Renal pelvis (tissue), 12 donors: ENCODE data around the gene TRIM3. TPM values are rescaled to one million over a fixed set of nuclear protein-coding genes. Genes with fewer than 3 reads are reported as not detected.
A peak's percentile ranks its signal among the peaks of the same experiment; 100 is the strongest.
"Not testable (repeated sequence)": the region's sequence is repeated elsewhere in the genome, so short reads cannot be mapped to it uniquely, and the experiment has no call there.

ENCODE experiments used
- DNase-seq: peaks from one replicate; pipeline ENCODE4 v3.0.0-alpha.2; 2013
- long read RNA-seq, 16 experiments: transcript quantifications; one replicate each; lab custom pipeline, GENCODE V29; 2026
- polyA plus RNA-seq, 3 donors: library from polyadenylated mRNA; unstranded; fragments of 120-200 nt; gene quantifications; one replicate each; pipeline ENCODE4 v1.2.1, GENCODE V29; 2013; ENCODE audit not compliant: insufficient read length in 3 of 3

TRIM3 gene
- 10 to 100 TPM; 24.8 to 32.2 (median 28.3) TPM for polyA plus RNA-seq
- long read RNA-seq, donor 1, partial matches to known transcripts: 0 of 2 reads
- long read RNA-seq, donor 1, other reads (novel, unspliced or antisense): 0 of 2 reads
- long read RNA-seq, donor 2, partial matches to known transcripts: 41 of 45 reads
- long read RNA-seq, donor 2, other reads (novel, unspliced or antisense): 0 of 45 reads
- long read RNA-seq, donor 3, transcript TRIM3-201 (12 exons, 2,879 nt): major isoform, 5 of 6 reads
- long read RNA-seq, donor 3, partial matches to known transcripts: 0 of 6 reads
- long read RNA-seq, donor 3, other reads (novel, unspliced or antisense): 0 of 6 reads
- long read RNA-seq, donor 4, partial matches to known transcripts: 0 of 3 reads
- long read RNA-seq, donor 4, other reads (novel, unspliced or antisense): 0 of 3 reads
- long read RNA-seq, donor 5, partial matches to known transcripts: 0 of 2 reads
- long read RNA-seq, donor 5, other reads (novel, unspliced or antisense): 0 of 2 reads
- long read RNA-seq, donor 6, partial matches to known transcripts: 64 of 65 reads
- long read RNA-seq, donor 6, other reads (novel, unspliced or antisense): 0 of 65 reads
- long read RNA-seq, donor 7, transcript TRIM3-201 (12 exons, 2,879 nt): major isoform, 7 of 8 reads
- long read RNA-seq, donor 7, partial matches to known transcripts: 0 of 8 reads
- long read RNA-seq, donor 7, other reads (novel, unspliced or antisense): 0 of 8 reads
- long read RNA-seq, donor 8, partial matches to known transcripts: 0 of 3 reads
- long read RNA-seq, donor 8, other reads (novel, unspliced or antisense): 0 of 3 reads
- long read RNA-seq, donor 9: 0 reads
- long read RNA-seq, donor 10, partial matches to known transcripts: 0 of 1 reads
- long read RNA-seq, donor 10, other reads (novel, unspliced or antisense): 0 of 1 reads
- long read RNA-seq, donor 11, partial matches to known transcripts: 0 of 2 reads
- long read RNA-seq, donor 11, other reads (novel, unspliced or antisense): 0 of 2 reads
- long read RNA-seq, donor 12, partial matches to known transcripts: 0 of 5 reads
- long read RNA-seq, donor 12, other reads (novel, unspliced or antisense): 0 of 5 reads
- long read RNA-seq, donor 13, partial matches to known transcripts: 0 of 1 reads
- long read RNA-seq, donor 13, other reads (novel, unspliced or antisense): 0 of 1 reads
- long read RNA-seq, donor 14: 0 reads
- long read RNA-seq, donor 15, full-length matches to known transcripts: 6 of 6 reads
- long read RNA-seq, donor 15, partial matches to known transcripts: 0 of 6 reads
- long read RNA-seq, donor 15, other reads (novel, unspliced or antisense): 0 of 6 reads
- long read RNA-seq, donor 16, partial matches to known transcripts: 0 of 4 reads
- long read RNA-seq, donor 16, other reads (novel, unspliced or antisense): 0 of 4 reads

DNA sequence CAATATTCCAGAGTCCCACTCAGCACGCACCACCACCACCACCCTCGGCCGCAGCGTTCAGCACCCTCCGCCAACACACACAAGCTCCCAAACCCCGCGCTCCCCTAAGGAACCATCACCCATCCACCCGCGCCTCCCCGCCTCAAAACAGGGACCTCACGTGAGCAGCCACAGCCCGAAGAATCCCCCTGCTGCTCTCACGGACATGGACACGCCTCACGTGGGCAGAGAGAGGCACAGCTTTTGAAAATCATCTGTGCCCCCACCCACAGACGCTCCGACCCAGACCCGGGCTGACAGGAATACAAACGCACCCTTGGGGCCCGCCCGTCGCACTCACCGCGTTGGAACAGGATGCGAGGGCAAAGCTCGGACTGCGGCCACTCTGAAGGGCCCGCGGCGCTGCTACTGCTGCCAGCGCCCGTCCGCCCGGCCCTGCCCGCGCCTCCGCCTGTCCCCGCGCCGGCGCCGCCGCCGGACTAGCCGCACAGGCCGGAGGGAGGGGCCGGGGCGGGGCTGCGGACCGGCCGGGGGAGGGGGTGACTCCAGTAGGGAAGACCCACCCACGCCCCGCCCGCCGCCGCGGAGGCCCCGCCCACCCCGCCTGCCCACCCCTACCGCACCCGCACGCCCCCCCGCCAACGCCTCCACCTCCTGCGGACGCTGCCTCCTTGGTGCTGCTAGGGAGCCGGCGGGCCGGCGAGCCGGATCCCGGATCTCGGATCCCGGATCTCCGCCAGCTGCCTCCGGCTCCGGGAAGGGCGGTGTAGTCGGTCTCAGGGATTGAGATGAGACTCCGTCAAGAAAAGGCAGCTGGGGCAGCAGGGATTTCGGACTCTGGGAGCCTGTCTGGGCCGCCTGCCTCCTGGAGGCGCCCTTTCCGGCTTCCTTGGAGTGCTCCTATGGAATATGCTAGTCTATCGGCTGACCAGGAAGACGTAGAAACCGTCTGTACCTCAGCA, at the start of gene TRIM3:
TSS of gene TRIM3 (minus strand) at position 491 of the 962 bp plus-strand sequence. CDS start 8,246 bp downstream, outside the sequence.
- peak; percentile 88 for DNase-seq

DNA sequence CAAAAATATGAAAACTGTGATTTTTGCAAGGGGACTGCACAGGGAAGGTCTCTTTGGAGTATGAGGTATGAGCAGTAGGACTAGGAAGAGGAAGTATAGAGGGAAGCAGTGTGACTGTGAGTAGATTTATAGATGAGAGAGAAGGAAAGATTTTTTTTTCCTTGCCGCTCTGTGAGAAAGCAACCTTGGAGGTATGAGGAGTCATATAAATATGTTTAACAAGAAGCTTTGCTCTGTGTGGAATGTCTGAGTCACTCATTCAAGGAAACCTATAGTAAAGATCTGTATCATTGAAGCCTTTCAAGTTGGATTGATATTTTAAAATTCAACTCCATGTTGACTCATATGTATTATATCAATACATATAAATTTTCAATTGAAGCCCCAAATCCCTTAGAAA, 49.5 kb upstream of the TRIM3 start:
- no peak for DNase-seq

- not testable (repeated sequence) for DNase-seq
Observed at GRCh38 chr11:6521946-6522345, 48.2 kb upstream of the TRIM3 start.

DNA sequence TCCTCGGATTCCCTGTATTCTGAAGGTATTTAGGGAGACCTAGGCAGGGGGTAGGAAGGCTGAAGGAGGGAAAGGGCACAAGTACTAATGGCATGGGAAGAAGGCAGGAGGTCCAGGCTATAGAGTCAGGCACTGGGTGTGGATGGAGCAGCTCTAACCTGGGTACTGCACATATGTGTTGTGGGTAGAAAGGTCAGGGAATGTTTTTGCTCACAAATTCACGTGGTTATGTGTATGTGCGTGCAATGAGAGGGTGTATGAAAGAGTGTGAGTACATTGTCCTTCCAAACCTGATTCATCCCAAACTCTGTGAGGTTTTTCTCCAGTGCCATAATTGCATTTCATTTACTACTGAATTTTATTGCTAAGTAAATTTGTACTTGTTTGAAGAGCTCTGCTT, 46.5 kb upstream of the TRIM3 start:
- DNase-seq: no peak

- DNase-seq: no peak
Observed at GRCh38 chr11:6516865-6517264, 43.1 kb upstream of the TRIM3 start.

DNA sequence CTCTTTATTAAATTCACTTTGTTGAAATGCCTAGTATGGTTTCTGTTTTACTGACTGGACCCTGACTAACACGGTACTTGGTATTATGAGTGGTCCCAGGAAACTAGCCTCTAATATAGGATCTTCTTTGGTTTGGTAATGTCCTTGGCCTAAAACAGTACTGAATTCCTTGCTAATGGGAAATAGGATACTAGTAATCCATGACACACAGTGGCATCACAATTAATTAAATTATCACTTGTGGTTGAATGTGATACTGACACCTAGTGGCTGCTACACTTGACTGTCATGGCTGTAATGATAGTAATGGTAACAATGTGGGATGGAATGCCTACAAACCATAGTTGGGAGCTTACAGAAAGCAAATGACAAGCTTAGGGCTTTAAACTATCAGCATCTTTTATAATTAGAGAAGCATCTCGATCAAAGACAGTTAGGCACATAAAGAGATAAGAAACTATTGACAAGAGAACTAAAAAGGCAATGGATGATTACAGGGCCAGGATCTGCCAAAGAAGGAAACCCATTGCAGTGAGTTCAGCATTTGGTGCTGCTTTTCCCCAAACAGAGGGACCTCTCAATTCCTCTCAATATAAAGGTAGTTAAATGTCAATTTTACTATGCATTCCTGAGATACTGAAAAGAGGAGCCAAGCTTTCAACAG, 32.0 kb upstream of the TRIM3 start:
- peak; percentile 50 for DNase-seq

DNA sequence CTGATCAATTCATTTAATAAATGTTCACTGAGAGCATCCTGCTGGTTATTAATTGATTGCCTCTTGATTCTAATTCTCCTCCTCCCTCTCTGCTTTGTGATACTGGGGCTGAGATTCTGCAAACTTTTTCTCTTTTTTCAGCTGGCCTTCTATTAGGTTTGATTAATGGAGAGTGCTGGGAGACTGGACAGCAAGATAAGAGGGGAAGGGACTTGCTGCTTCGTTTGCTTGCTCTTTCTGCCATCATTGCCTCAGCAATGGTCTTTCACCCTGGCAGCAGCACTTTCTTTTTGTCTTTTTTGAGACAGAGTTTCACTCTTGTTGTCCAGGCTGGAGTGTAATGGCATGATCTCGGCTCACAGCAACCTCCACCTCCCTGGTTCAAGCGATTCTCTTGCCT, 30.4 kb upstream of the TRIM3 start:
- no peak for DNase-seq

DNA sequence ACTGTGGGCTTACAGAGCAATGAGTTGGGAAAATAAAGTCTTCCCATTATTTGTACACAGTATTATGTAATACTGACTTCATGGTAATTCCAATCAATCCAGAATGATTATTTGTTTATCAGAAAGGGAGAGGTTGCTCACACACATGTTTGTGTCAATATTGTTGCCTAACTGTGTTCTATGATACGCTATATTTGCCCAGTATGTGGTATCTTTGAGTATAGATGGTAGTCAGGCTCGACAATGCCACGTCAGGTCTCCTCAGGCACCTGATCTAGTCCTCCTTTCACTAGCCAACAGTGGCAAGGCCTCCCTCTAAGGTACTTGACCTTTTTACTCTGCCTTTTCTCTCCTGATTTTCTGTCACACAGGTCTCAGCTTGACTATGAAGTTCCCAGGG, 28.6 kb upstream of the TRIM3 start:
- no peak for DNase-seq

GRCh38 chr11:6498544-6498943, 24.8 kb upstream of the TRIM3 start:
- DNase-seq: no peak

DNA sequence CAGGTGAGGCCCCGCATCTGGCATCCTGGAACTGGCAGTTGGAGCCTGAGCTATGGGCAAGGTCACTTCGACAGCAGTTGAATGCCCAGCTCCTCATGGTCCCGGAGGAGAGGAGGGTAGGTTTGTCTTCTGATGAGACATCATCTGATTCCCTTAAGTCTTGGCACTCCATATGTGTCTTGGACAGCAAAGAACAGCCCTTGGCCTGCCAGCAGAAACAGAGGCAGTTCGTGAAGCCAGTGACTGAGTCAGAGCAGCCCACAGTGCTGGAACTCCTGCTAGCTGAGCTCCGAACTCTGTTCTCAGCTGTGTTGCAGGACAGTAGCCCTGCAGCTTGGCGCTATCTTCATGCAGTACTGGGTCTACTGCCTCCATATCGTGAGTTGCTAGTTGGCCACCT, 24.4 kb upstream of the TRIM3 start:
- no peak for DNase-seq

- no peak for DNase-seq
Observed at GRCh38 chr11:6497069-6497839, 23.5 kb upstream of the TRIM3 start, which contains the start of gene DNHD1. TSS of gene DNHD1 (plus strand) at chr11:6497280. CDS start at chr11:6498216, 936 bp downstream.

- DNase-seq: no peak
Observed at GRCh38 chr11:6489306-6489705, 15.6 kb upstream of the TRIM3 start.

DNA sequence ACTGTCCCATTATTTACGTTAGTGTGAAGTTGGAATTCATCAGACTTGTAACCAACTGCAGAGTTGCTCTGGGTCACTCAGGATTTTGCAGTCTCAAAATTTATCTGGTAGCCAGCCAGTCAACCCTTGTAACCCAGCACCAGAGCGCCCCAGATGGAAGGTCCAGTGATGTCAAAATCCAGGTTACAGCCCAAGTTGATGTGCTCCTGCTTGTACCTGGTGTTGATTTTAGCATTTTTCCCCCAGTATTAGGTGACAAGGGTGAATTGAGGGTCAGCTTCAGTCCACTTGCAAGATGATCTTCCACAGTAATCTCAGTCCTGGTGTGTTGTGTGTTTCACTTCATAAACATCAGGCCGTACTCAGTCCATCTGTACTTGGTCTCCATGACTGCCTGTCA, 15.1 kb upstream of the TRIM3 start:
- DNase-seq: no peak

DNA sequence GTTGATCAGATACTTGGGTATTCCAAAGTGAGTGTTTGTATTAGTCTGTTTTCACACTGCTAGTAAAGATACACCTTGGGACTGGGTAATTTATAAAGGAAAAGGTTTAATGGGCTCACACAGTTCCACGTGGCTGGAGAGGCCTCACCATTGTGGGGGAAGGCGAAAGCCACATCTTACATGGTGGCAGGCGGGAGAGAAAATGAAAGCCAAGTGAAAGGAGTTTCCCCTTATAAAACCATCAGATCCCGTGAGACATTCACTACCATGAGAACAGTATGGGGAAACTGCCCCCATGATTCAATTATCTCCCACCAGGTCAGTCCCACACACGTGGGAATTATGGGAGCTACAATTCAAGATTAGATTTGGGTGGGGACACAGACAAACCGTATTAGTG, 14.6 kb upstream of the TRIM3 start:
- no peak for DNase-seq

GRCh38 chr11:6486938-6487337, 13.2 kb upstream of the TRIM3 start:
- DNase-seq: no peak

GRCh38 chr11:6486256-6486655, 12.5 kb upstream of the TRIM3 start:
- no peak for DNase-seq

- no peak for DNase-seq
Observed at GRCh38 chr11:6485661-6486060, 11.9 kb upstream of the TRIM3 start.

DNA sequence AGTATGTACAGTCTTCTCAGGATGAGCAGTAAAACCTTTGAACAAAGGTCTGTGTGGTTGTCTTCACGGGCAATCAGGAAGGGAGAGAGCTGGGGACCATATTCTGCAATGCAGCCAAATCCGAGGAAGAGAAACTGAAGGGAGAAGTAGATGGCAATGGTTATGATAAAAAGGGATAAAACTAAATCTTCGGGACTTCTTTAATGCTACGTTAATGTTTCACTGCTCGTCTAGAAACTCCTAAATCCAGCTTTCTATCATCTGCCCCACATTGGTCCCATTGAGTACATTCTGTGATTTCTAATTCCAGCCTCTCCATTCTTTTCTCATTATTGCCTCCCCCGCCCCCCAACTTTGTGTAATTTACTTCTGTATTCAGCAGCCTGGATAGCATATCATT, 9.3 kb upstream of the TRIM3 start:
- no peak for DNase-seq

DNA sequence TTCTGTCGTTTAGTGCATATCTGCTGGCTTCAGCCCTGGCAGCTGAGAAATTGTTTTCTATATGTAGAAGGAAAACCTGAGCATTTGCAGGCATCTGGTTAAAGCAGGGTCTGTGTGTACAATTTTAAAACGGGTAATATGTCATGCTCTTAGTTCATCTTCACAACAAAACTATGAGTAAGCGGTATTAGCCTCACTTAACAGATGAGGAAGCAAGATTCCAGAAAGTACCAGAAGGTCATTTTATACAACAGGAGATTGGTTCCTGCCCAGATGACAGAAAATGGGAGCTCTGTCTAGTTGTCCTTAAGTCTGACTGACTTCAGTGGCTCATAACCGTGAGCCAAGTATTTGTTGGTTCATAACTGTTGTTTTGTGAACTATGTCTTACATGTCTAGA, 8.7 kb upstream of the TRIM3 start:
- DNase-seq: no peak
